K562 (cell line): ENCODE measurements around the gene GFOD1. TPM values are rescaled to one million over a fixed set of nuclear protein-coding genes. Genes with fewer than 3 reads are reported as not detected.

Experiments used
- BCL6 ChIP-seq: fragments of 250-450 bp; sonication (Bioruptor Pico); IDR thresholded peaks from 2 replicates; pipeline ENCODE4 v1.4.0; 2020
- CBX3 ChIP-seq, 2 experiments: IDR thresholded peaks; 1 replicate in 1 of 2; 2 replicates in 1 of 2; pipeline ENCODE4 v1.6.1; 2012; ENCODE audit warnings: inconsistent platforms in 2 of 2, low read length in 2 of 2, borderline replicate concordance in 1 of 2, control low read depth in 1 of 2
- CHD1 ChIP-seq: fragments of 200-600 bp; sonication (generic); IDR thresholded peaks from one replicate; pipeline ENCODE4 v1.6.1; 2012; ENCODE audit warnings: mild to moderate bottlenecking, moderate library complexity, low read length, inconsistent platforms
- CREB5 ChIP-seq: fragments of 250-450 bp; sonication (Bioruptor Pico); IDR thresholded peaks from 2 replicates; pipeline ENCODE4 v1.5.0; 2020; ENCODE audit warnings: mild to moderate bottlenecking
- DDX20 ChIP-seq: fragments of 450-650 bp; IDR thresholded peaks from 2 replicates; pipeline ENCODE4 v1.6.1; 2016; ENCODE audit warnings: missing genetic modification characterization, low read depth, mild to moderate bottlenecking, missing compliant biosample characterization, moderate library complexity
- FIP1L1 ChIP-seq: fragments of 200-400 bp; formaldehyde crosslinking; IDR thresholded peaks from 2 replicates; pipeline ENCODE4 v1.6.1; 2018; ENCODE audit warnings: mild to moderate bottlenecking, low read depth, low read length; ENCODE audit not compliant: poor library complexity, severe bottlenecking
- GTF2A2 ChIP-seq: IDR thresholded peaks from 2 replicates; pipeline ENCODE4 v1.6.1; 2016; ENCODE audit warnings: mild to moderate bottlenecking, missing genetic modification characterization, missing compliant biosample characterization
- KHSRP ChIP-seq: fragments of 450-650 bp; IDR thresholded peaks from 2 replicates; pipeline ENCODE4 v1.6.1; 2017
- L3MBTL2 ChIP-seq: fragments of 450-650 bp; IDR thresholded peaks from 2 replicates; pipeline ENCODE4 v1.6.1; 2016; ENCODE audit warnings: mild to moderate bottlenecking, moderate library complexity
- MAZ ChIP-seq, 2 experiments: fragments of 450-650 bp in 1 of 2; sonication (generic) in 1 of 2; formaldehyde crosslinking; IDR thresholded peaks in 1 of 2; conservative IDR thresholded peaks in 1 of 2; 2 replicates each; pipeline versions ENCODE4 v1.4.0 to v1.5.0; 2020; ENCODE audit warnings: mild to moderate bottlenecking in 1 of 2, missing genetic modification reagents in 1 of 2
- MCM5 ChIP-seq: fragments of 450-650 bp; IDR thresholded peaks from 2 replicates; pipeline ENCODE4 v1.6.1; 2016; ENCODE audit warnings: low read depth
- NFIC ChIP-seq: fragments of 450-650 bp; IDR thresholded peaks from 2 replicates; pipeline ENCODE4 v1.6.1; 2017; ENCODE audit warnings: mild to moderate bottlenecking, inconsistent platforms
- NFXL1 ChIP-seq: fragments of 450-650 bp; formaldehyde crosslinking; IDR thresholded peaks from 2 replicates; pipeline ENCODE4 v1.4.0; 2021; ENCODE audit warnings: mild to moderate bottlenecking
- PHF20 ChIP-seq: fragments of 450-650 bp; IDR thresholded peaks from 2 replicates; pipeline ENCODE4 v1.6.1; 2018; ENCODE audit not compliant: partially characterized antibody
- POLR2H ChIP-seq: IDR thresholded peaks from 2 replicates; pipeline ENCODE4 v1.6.1; 2016; ENCODE audit warnings: missing genetic modification characterization, low read depth, mild to moderate bottlenecking, control low read depth, missing compliant biosample characterization, moderate library complexity
- SIRT6 ChIP-seq: IDR thresholded peaks from one replicate; pipeline ENCODE4 v1.6.1; 2012; ENCODE audit warnings: low read depth, mild to moderate bottlenecking, control low read depth, inconsistent platforms, low read length, moderate library complexity
- SRSF1 ChIP-seq: fragments of 200-400 bp; formaldehyde crosslinking; IDR thresholded peaks from 2 replicates; pipeline ENCODE4 v1.6.1; 2017; ENCODE audit warnings: mild to moderate bottlenecking, low read depth, low read length, moderate library complexity
- STAG1 ChIP-seq: sonication (generic); formaldehyde crosslinking; IDR thresholded peaks from 2 replicates; pipeline ENCODE4 v1.5.0; 2020; ENCODE audit warnings: missing genetic modification reagents, borderline replicate concordance
- STAT5B ChIP-seq: fragments of 250-450 bp; sonication (Bioruptor Pico); IDR thresholded peaks from 2 replicates; pipeline ENCODE4 v1.8.0; 2021; ENCODE audit warnings: mild to moderate bottlenecking, inconsistent platforms
- TCF7 ChIP-seq: sonication (generic); IDR thresholded peaks from 2 replicates; pipeline ENCODE4 v1.6.1; 2016; ENCODE audit warnings: antibody characterized with exemption, borderline replicate concordance
- TCF7L2 ChIP-seq: fragments of 150-350 bp; IDR thresholded peaks from 2 replicates; pipeline ENCODE4 v1.6.1; 2016; ENCODE audit warnings: low read depth, mild to moderate bottlenecking, low read length, moderate library complexity
- U2AF1 ChIP-seq: fragments of 200-400 bp; formaldehyde crosslinking; optimal IDR thresholded peaks from 2 replicates; pipeline ENCODE3; 2017; ENCODE audit warnings: mild to moderate bottlenecking, low read depth, low read length, moderate library complexity
- YY1 ChIP-seq, 3 experiments: IDR thresholded peaks; 2 replicates each; pipeline ENCODE4 v1.6.1; 2011; ENCODE audit warnings: low read length in 2 of 3, mild to moderate bottlenecking in 2 of 3, moderate library complexity in 2 of 3, borderline replicate concordance in 1 of 3, control low read depth in 1 of 3, low read depth in 1 of 3; ENCODE audit not compliant: insufficient read depth in 3 of 3, insufficient replicate concordance in 2 of 3, control insufficient read depth in 1 of 3, insufficient read length in 1 of 3; ENCODE audit errors: extremely low read depth in 1 of 3
- ZBTB26 ChIP-seq: fragments of 450-650 bp; formaldehyde crosslinking; IDR thresholded peaks from 2 replicates; pipeline ENCODE4 v1.4.0; 2022; ENCODE audit warnings: missing genetic modification characterization
- ZNF41 ChIP-seq: fragments of 250-450 bp; sonication (Bioruptor Pico); conservative IDR thresholded peaks from 2 replicates; pipeline ENCODE4 v1.4.0; 2020; ENCODE audit warnings: mild to moderate bottlenecking
- ZNF511 ChIP-seq: sonication (generic); formaldehyde crosslinking; IDR thresholded peaks from 2 replicates; pipeline ENCODE4 v1.8.0; 2022; ENCODE audit warnings: mild to moderate bottlenecking, missing genetic modification reagents
- polyA plus RNA-seq, 8 experiments: library from polyadenylated mRNA; depleted of rRNA in 4 of 8; stranded (reverse) in 5 of 8; unstranded in 3 of 8; fragments of >200 nt; fragmentation: Nextera tagmentation in 2 of 8; fragmentation: Illumina TruSeq in 1 of 8; extraction: Ambion mirVana in 2 of 8; extraction: Trizol in 1 of 8; gene quantifications; 2 replicates each; pipeline versions ENCODE4 v1.2.1 to v1.2.3, GENCODE V29; 2011 to 2014; ENCODE audit warnings: inconsistent platforms in 1 of 8, missing spikeins in 1 of 8
- total RNA-seq, 7 experiments: library from RNA; depleted of rRNA in 6 of 7; stranded (reverse); fragments of >200 nt in 6 of 7; fragmentation: Illumina TruSeq in 2 of 7; extraction: Trizol in 2 of 7; gene quantifications; 2 replicates each; pipeline versions ENCODE4 v1.2.1 to v1.2.3, GENCODE V29; 2011 to 2021; ENCODE audit warnings: low replicate concordance in 1 of 7

The GFOD1 gene
- total and polyA plus RNA-seq, 9 of the 15 experiments (the other 6 are each of a cell fraction or from before 2014, with no cell fraction given) = 3.8 to 12.0 (median 8.2) TPM

- TF ChIP-seq CREB5 (CRISPR knock-in tag) (no peak), STAG1 (CRISPR knock-in tag) (no peak), DDX20 (tag) (no peak), KHSRP (peak; percentile 38; the same call in 1 of the 2 replicates), FIP1L1 (no peak), MCM5 (no peak), NFIC (peak; percentile 63), ZNF41 (CRISPR knock-in tag) (no peak), CBX3 (IDR thresholded peaks at IDR 0.05; ENCODE audit: borderline replicate concordance in 1 of 2, low read length in 2 of 2) (peak in 1 of 2 experiments; percentile 55; a peak in 1 of 3 replicates), MAZ (CRISPR knock-in tag; conservative IDR thresholded peaks at IDR 0.05 in 1 of 2, IDR thresholded peaks at IDR 0.05 in 1 of 2) (no peak; a peak in 1 of 4 replicates), SIRT6 (no peak), NFXL1 (CRISPR knock-in tag) (0 out of 2 replicates have a peak, but pooled peaks have one; percentile 24), TCF7 (peak; percentile 52; the same call in 1 of the 2 replicates), STAT5B (CRISPR knock-in tag) (no peak), CHD1 (no peak), YY1 (IDR thresholded peaks at IDR 0.05; ENCODE audit: borderline replicate concordance in 1 of 3, control insufficient read depth in 1 of 3, extremely low read depth in 1 of 3, insufficient read depth in 3 of 3, insufficient read length in 1 of 3, insufficient replicate concordance in 2 of 3, low read depth in 1 of 3, low read length in 2 of 3) (no peak), U2AF1 (no peak), SRSF1 (no peak), ZNF511 (CRISPR knock-in tag) (no peak), PHF20 (no peak), GTF2A2 (tag) (no peak), ZBTB26 (CRISPR knock-in tag) (0 out of 2 replicates have a peak, but pooled peaks have one; percentile 66), POLR2H (tag) (no peak), L3MBTL2 (no peak), TCF7L2 (no peak), BCL6 (CRISPR knock-in tag) (0 out of 2 replicates have a peak, but pooled peaks have one; percentile 27)
Measured at GRCh38 chr6:13355043-13355945, 132.1 kb downstream of the GFOD1 start (continued).
